ENCODE measurements around the gene GCNT2.

DNA sequence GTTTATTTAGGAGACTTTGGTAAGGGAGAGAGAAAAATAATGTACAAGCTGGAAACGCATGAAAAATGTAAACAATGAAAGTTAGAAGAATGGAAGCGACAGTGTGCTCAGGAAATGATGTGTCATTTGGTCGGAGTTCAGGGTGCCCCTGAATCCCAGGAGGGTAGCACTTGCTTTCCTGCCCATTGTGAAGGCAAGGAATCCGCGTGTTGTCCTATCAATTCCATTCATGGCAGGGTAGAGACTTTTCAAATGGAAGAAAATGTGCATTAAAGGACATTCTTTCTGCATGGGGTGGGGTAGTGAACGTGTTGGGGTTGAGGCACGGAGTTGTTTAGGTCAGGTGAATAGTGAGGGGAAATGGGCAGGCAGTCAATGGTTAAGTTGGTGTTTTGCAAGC is 33.7 kb downstream of the GCNT2 start:
- TF ChIP-seq, protein P1, sequence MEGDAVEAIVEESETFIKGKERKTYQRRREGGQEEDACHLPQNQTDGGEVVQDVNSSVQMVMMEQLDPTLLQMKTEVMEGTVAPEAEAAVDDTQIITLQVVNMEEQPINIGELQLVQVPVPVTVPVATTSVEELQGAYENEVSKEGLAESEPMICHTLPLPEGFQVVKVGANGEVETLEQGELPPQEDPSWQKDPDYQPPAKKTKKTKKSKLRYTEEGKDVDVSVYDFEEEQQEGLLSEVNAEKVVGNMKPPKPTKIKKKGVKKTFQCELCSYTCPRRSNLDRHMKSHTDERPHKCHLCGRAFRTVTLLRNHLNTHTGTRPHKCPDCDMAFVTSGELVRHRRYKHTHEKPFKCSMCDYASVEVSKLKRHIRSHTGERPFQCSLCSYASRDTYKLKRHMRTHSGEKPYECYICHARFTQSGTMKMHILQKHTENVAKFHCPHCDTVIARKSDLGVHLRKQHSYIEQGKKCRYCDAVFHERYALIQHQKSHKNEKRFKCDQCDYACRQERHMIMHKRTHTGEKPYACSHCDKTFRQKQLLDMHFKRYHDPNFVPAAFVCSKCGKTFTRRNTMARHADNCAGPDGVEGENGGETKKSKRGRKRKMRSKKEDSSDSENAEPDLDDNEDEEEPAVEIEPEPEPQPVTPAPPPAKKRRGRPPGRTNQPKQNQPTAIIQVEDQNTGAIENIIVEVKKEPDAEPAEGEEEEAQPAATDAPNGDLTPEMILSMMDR (IDR thresholded peaks at IDR 0.05 in 8 of 11, conservative IDR thresholded peaks at IDR 0.05 in 3 of 11): no peak
- no peak for TF ChIP-seq POLR2A (IDR thresholded peaks at IDR 0.05)
- no peak for TF ChIP-seq POLR2AphosphoS5 (IDR thresholded peaks at IDR 0.05)

Data from spleen (tissue), 7 donors.